Measurements from ENCODE around the gene SMARCD3. TPM values are rescaled to one million over a fixed set of nuclear protein-coding genes. Genes with fewer than 3 reads are reported as not detected.
A peak's percentile ranks its signal among the peaks of the same experiment; 100 is the strongest.

The SMARCD3 gene
- total and polyA plus RNA-seq, 2 of the 13 experiments (the other 11 are each of a cell fraction or from before 2014, with no cell fraction given) = 0.20 to 0.62 TPM

DNA sequence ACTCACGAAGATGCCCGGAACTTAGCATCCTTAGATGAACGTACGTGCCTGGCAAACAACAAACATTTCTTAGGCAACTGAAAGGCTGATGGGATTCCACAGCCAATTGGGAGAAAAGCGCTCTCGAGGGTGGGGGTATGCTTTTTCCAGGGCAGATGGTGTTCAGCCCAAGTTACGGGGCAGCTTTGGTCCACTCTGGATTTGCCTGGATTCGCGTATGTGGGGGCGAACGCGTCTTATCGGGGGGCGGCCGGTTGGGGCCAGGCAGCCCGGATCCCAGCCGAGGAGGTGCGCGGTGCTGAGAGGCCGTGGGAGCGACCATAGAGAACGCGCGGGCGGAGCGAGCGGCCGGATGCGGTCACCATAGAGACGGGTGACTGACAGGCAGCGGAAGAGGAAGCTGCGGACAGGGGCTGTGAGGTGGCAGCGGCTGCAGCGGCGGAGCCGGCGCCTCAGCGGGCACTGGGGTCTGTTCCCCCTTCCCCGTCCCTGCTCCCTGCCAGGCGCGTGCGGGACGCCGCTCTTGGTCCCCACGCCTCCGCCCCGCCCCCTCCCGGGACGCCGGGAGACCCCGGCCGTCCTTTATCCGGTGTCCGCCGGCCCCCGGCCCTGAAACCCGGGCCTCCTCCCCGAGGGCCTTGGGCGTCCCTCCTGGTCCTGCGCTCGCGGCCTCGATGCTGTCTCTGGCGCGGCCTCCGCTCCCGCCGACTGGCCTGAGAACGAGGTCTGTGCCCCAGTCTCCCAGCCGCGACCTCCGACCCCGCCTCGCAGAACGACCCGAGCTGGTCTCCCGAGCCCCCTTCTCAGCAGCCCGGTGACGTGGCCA, 16.2 kb downstream of the SMARCD3 start, which contains the start of gene CHPF2:
CHPF2 (plus strand) TSS at position 393 of the 826 bp plus-strand sequence. CDS start 1,529 bp downstream, outside the sequence.
- peaks cover 6 to 24% of the 10 kb centered on the region in 2 experiments; a peak in 3 of 5 replicates for H3K36me3 ChIP-seq (replicated peaks in 1 of 2; ENCODE audit: control insufficient read depth in 1 of 2, insufficient read depth in 2 of 2, low read length in 2 of 2)
- H3K9me3 ChIP-seq (ENCODE audit: low read length) = no peaks in the 10 kb centered on the region
- H3K4me3 ChIP-seq (replicated peaks in 1 of 3; ENCODE audit: insufficient read depth in 1 of 3, low read depth in 2 of 3, low read length in 3 of 3) = peak within 1 kb of the TSS; percentile 90 to 98 (median 91)
- peak within 1 kb of the TSS; percentile 88 for H2AFZ ChIP-seq (ENCODE audit: low read length)
- H4K20me1 ChIP-seq (ENCODE audit: insufficient read depth, low read length) = peaks cover 12% of the 10 kb centered on the region; the same call in 1 of the 2 replicates
- DNase-seq (ENCODE audit: low spot score) (peak; percentile 66), FAIRE-seq (no peak), ATAC-seq (peak; percentile 96)
- WGBS (ENCODE audit: low lambda C conversion rate) = 2% methylated on average over 26 of the region's 79 CpGs
- H3K9ac ChIP-seq (ENCODE audit: insufficient read depth, low read depth, low read length) = peak within 1 kb of the TSS; percentile 81
- POLR2A ChIA-PET = interaction anchor here (0.7 to 1.3 kb wide), 6 partner anchors 10 to 170 kb away, joined by 3 to 8 read pairs (median 4); partner anchors contain the start of genes FASTK and NUB1
- in situ Hi-C loops (cut with HindIII; ENCODE audit: extremely low pct_ligation_motif_present, low pct_unique_long_range_greater_than_20kb) = no loop called here
- H3K27ac ChIP-seq (ENCODE audit: extremely low read length, insufficient read depth, low read length) = peak within 1 kb of the TSS; percentile 62
- CTCF ChIA-PET (ENCODE audit: low intra/inter-chr PET ratio, low total read pairs) = no interaction called here
- H3K4me1 ChIP-seq (ENCODE audit: insufficient read depth, low read length) = peaks cover 34% of the 10 kb centered on the region
- no peaks in the 10 kb centered on the region; a peak in 1 of 5 replicates for H3K27me3 ChIP-seq (ENCODE audit: control insufficient read depth in 1 of 2, insufficient read depth in 2 of 2, low read length in 2 of 2)
- BruUV-seq (replicated peaks) = no TSS peak
- peaks cover 22% of the 10 kb centered on the region for H3K79me2 ChIP-seq (ENCODE audit: insufficient read depth, low read length)
- intact Hi-C loops (cut with micrococcal nuclease; ENCODE audit: unreplicated experiment) = loop anchor here (2.0 kb wide), 1 partner anchor 16 kb away; the partner anchor contains the start of gene SMARCD3
- H3K4me2 ChIP-seq (ENCODE audit: low read depth, low read length) = peak within 1 kb of the TSS; percentile 96
- TF ChIP-seq KDM3A (CRISPR knock-in tag; IDR thresholded peaks at IDR 0.05; ENCODE audit: low read depth) = peak; percentile 64; the same call in 1 of the 2 replicates
- TF ChIP-seq ZFP36L1 (CRISPR knock-in tag; IDR thresholded peaks at IDR 0.05) = peak; percentile 37; the same call in 1 of the 2 replicates
- TF ChIP-seq ZFP37 (CRISPR knock-in tag; IDR thresholded peaks at IDR 0.05; ENCODE audit: borderline replicate concordance) = no peak
- TF ChIP-seq, protein P1, sequence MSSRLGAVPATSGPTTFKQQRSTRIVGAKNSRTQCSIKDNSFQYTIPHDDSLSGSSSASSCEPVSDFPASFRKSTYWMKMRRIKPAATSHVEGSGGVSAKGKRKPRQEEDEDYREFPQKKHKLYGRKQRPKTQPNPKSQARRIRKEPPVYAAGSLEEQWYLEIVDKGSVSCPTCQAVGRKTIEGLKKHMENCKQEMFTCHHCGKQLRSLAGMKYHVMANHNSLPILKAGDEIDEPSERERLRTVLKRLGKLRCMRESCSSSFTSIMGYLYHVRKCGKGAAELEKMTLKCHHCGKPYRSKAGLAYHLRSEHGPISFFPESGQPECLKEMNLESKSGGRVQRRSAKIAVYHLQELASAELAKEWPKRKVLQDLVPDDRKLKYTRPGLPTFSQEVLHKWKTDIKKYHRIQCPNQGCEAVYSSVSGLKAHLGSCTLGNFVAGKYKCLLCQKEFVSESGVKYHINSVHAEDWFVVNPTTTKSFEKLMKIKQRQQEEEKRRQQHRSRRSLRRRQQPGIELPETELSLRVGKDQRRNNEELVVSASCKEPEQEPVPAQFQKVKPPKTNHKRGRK (CRISPR knock-in tag; IDR thresholded peaks at IDR 0.05) = no peak
- no peak for TF ChIP-seq GTF2F1 (IDR thresholded peaks at IDR 0.05; ENCODE audit: low read length)
- TF ChIP-seq, protein P2, sequence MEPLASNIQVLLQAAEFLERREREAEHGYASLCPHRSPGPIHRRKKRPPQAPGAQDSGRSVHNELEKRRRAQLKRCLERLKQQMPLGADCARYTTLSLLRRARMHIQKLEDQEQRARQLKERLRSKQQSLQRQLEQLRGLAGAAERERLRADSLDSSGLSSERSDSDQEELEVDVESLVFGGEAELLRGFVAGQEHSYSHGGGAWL (CRISPR knock-in tag; IDR thresholded peaks at IDR 0.05) = peak; percentile 22; the same call in 1 of the 2 replicates
- TF ChIP-seq, protein P3, sequence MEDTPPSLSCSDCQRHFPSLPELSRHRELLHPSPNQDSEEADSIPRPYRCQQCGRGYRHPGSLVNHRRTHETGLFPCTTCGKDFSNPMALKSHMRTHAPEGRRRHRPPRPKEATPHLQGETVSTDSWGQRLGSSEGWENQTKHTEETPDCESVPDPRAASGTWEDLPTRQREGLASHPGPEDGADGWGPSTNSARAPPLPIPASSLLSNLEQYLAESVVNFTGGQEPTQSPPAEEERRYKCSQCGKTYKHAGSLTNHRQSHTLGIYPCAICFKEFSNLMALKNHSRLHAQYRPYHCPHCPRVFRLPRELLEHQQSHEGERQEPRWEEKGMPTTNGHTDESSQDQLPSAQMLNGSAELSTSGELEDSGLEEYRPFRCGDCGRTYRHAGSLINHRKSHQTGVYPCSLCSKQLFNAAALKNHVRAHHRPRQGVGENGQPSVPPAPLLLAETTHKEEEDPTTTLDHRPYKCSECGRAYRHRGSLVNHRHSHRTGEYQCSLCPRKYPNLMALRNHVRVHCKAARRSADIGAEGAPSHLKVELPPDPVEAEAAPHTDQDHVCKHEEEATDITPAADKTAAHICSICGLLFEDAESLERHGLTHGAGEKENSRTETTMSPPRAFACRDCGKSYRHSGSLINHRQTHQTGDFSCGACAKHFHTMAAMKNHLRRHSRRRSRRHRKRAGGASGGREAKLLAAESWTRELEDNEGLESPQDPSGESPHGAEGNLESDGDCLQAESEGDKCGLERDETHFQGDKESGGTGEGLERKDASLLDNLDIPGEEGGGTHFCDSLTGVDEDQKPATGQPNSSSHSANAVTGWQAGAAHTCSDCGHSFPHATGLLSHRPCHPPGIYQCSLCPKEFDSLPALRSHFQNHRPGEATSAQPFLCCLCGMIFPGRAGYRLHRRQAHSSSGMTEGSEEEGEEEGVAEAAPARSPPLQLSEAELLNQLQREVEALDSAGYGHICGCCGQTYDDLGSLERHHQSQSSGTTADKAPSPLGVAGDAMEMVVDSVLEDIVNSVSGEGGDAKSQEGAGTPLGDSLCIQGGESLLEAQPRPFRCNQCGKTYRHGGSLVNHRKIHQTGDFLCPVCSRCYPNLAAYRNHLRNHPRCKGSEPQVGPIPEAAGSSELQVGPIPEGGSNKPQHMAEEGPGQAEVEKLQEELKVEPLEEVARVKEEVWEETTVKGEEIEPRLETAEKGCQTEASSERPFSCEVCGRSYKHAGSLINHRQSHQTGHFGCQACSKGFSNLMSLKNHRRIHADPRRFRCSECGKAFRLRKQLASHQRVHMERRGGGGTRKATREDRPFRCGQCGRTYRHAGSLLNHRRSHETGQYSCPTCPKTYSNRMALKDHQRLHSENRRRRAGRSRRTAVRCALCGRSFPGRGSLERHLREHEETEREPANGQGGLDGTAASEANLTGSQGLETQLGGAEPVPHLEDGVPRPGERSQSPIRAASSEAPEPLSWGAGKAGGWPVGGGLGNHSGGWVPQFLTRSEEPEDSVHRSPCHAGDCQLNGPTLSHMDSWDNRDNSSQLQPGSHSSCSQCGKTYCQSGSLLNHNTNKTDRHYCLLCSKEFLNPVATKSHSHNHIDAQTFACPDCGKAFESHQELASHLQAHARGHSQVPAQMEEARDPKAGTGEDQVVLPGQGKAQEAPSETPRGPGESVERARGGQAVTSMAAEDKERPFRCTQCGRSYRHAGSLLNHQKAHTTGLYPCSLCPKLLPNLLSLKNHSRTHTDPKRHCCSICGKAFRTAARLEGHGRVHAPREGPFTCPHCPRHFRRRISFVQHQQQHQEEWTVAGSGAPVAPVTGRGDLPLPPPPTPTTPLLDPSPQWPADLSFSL (CRISPR knock-in tag; IDR thresholded peaks at IDR 0.05) = no peak
- TF ChIP-seq, protein P4, sequence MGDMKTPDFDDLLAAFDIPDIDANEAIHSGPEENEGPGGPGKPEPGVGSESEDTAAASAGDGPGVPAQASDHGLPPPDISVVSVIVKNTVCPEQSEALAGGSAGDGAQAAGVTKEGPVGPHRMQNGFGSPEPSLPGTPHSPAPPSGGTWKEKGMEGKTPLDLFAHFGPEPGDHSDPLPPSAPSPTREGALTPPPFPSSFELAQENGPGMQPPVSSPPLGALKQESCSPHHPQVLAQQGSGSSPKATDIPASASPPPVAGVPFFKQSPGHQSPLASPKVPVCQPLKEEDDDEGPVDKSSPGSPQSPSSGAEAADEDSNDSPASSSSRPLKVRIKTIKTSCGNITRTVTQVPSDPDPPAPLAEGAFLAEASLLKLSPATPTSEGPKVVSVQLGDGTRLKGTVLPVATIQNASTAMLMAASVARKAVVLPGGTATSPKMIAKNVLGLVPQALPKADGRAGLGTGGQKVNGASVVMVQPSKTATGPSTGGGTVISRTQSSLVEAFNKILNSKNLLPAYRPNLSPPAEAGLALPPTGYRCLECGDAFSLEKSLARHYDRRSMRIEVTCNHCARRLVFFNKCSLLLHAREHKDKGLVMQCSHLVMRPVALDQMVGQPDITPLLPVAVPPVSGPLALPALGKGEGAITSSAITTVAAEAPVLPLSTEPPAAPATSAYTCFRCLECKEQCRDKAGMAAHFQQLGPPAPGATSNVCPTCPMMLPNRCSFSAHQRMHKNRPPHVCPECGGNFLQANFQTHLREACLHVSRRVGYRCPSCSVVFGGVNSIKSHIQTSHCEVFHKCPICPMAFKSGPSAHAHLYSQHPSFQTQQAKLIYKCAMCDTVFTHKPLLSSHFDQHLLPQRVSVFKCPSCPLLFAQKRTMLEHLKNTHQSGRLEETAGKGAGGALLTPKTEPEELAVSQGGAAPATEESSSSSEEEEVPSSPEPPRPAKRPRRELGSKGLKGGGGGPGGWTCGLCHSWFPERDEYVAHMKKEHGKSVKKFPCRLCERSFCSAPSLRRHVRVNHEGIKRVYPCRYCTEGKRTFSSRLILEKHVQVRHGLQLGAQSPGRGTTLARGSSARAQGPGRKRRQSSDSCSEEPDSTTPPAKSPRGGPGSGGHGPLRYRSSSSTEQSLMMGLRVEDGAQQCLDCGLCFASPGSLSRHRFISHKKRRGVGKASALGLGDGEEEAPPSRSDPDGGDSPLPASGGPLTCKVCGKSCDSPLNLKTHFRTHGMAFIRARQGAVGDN (CRISPR knock-in tag; IDR thresholded peaks at IDR 0.05) = peak; percentile 70
- peak; percentile 64; the same call in 1 of the 2 replicates for TF ChIP-seq ZNF788 (CRISPR knock-in tag; IDR thresholded peaks at IDR 0.05; ENCODE audit: borderline replicate concordance)

Measured in HepG2 (cell line).